ENCODE results near the gene GNPTAB.

DNA sequence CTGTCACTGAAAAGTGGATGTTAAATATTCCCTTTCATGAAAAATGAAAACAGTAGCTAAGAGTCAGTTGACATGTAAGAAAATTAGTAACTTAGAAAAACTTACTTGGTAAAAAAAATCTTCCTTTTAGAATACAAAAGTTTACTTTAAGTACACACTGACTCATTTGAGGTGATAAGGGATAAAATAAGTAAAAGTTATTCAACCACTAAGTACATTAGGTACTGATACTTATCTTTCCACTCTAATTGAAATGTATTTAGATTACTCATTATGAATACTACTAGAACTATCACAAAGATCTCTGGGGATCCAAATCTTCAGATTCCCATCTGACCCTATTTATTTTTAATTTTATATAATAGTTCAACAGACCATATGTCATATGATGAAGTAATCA, 103.7 kb downstream of the GNPTAB start:
- TF ChIP-seq POLR2A (IDR thresholded peaks at IDR 0.05; ENCODE audit: low read length) (no peak), GATA1 (IDR thresholded peaks at IDR 0.05; ENCODE audit: low read depth, low read length) (no peak)

Data from erythroblast (primary cell).